Stimulated activated CD8-positive, alpha-beta memory T cell treated with anti-CD3 and anti-CD28 coated beads, Interleukin-7, amount 100 ng/mL, for 24 hours (primary cell): ENCODE measurements around the gene MED13L.

Experiments
- DNase-seq: peaks from one replicate; pipeline ENCODE4 v3.0.0-alpha.2; 2020; ENCODE audit warnings: low read depth

MED13L gene

DNA sequence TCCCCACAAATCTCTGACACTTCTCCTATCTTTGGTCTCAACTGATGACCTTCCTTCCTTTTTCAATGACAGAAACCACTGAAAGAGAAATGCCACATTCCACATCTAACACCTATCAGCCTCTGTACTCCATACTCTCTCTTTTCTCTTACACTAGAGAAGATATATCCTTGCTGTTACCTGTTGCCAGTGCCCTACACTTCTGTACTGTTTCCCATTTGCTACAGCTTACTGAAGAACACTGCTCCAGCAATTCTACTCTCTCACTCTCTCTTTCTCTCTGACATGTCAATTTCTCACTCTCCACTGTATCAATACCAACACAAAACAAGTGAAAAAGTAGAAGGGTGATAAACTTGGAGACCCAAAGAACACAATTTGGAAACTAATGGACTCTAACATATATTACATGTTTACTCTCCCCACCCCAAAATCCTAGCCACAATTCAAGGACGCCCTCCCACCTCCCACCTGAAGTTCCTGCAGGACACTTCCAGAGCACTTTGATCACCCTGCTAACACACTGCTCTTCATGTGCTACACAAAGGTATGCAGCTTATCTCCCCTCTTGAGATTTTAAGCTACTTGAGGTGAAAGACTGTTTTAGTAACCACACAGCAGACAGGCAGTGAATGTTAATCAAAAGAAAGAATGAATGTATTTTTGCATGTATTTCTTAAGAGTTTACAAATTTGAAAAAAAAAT, 95.0 kb downstream of the MED13L start:
- DNase-seq: no peak

DNA sequence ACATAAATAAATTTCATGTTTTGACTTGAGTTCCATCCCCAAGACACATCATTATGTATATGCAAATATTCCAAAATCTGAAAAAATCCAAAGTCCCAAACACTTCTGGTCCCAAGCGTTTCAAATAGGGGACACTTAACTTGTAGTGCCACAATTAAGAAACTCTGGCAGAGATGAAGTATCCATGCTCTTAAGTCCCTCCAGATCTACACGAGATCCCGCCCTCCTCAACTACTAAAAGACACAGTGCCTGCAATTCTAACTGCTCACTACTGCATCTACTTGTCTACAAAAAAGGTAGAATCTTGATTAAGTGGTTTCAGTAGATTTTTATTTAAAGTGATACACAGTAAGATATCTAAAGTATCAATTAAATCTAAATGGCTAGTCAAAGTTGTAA, 97.0 kb downstream of the MED13L start:
- no peak for DNase-seq

DNA sequence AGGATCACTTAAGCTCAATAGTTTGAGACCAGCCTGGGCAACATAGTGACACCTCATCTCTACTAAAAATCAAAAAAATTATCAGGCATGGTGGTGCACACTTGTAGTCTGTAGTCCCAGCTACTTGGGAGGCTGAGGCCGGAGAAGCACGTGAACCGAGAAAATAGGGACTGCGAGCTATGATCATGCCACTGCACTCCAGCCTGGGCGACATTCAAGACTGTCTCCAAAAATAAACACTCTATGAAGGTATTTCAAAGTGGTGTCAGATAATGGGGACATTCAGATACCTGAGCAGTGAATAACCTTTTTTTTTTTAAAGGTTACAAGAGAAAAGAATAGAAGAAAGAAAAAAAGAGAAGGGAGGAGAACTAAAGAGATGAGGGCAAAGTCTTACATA, 98.1 kb downstream of the MED13L start:
- no peak for DNase-seq

GRCh38 chr12:116177017-116177416, 100.5 kb downstream of the MED13L start:
- DNase-seq: no peak

DNA sequence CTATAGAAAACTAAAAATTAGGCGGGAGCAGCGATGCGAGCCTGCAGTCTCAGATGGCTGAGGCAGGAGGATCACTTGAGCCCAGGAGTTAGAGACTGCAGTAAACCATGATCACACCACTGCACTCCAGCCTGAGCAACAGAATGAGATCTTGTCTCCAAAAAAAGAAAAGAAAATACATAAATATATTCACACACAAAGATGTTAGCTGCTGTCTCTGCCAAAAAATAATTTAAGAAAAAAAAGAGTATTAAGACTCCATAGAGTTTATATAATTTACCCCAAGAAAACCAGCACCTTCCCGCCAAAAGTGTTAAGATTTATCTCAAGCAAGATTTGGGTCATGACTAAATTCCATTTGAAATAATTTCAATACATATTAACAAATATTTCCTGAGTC, 102.6 kb downstream of the MED13L start:
- DNase-seq: no peak

DNA sequence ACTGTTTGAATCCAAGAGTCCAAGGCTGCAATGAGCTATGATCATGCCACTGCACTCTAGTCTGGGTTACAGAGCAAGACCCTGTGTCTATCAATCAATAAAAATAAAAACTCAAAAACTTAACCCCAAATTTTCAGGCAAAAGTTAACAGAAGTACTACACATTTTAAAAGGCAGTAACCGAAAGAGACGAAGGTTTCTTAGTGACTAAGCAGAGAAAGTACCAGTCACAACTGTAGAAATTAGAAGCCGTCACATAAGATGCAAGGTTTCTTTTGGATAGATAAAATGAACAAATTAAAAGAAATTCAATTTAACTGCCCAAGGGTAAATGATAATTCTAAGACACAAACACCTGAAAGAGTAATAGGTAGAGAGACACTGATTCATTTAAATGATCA, 103.5 kb downstream of the MED13L start:
- DNase-seq: no peak

DNA sequence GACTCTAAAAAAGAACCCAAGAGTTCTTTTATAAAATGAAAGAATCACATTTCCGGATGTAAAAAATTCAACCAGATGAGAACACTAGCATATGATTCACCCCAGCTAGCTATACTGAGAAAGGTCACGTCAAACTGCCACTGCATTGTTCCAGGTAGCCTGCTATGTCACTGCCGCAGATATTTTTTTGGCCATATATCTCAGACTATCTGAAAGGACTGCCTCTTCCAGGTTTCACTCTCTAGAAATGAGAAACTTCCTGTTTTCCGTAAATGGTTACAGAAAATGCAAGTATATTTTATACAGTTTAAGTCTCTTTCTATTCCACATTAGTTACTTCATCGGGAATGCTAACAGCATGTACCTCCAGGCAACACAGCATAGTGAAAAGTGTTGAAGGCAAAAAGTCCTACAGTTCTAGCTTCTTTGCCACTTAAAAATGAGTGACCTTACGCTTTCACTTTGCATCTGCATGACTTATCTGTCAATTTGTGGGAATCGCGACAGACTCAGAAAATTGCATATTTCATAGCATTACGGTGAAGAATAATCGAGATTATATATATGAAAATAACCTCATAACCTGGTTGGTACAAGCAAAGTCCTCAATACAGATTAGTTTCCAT, 105.2 kb downstream of the MED13L start:
- peak; percentile 7 for DNase-seq

DNA sequence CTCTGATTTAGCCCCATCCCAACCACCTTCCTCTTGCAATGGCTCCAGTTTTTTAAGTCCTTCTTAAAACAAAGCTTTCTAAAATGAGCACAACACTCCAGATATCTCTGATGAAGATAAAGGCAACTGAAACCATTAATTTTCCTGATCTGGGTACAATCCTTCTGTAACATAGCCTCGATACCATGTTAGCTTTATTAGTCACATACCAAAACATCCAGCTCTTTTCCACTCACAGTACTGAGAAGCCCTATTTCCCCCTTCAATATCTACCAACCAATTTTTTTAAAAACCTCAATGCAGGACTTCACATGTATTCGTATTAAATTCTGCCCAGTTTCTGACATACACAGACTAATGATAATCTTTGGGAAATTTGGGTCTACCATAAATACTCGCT, 105.9 kb downstream of the MED13L start:
- DNase-seq: no peak

DNA sequence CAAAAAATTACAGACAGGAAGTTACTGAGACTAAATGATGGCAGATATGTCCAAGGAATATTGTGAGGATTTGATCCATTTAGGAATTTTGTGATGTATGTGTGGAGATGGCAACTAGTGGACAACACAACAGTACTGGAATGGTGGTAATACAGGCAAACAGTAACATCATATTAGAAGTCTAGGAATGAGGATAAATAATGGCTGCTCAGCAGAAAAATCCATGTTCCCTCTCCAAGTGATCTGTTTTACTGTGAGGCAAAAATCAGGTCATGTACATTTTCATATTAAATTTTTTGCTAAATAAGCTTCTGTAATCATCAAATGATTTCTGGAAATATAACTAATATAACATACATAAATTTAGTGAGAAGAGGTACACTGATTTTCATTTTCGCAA, 108.4 kb downstream of the MED13L start:
- DNase-seq: no peak

DNA sequence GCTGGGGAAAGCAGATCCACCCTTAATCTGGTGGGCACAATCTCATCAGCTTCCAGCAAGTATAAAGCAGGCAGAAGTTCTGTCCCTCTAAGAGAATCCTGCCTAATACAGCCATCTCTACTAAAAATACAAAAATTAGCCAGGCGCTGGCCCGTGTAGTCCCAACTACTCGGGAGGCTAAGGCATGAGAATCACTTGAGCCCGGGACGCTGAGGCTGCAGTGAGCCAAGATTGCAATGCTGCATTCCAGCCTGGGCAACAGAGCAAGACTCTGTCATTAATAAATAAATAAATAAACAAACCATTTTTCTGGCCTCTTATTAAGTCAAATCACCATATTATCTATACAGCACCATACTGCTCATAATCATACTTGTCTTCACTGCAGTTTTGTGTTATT, 111.2 kb downstream of the MED13L start:
- no peak for DNase-seq

GRCh38 chr12:116165036-116165425, 112.5 kb downstream of the MED13L start:
- DNase-seq: no peak

- no peak for DNase-seq
Observed at GRCh38 chr12:116164250-116165035, 113.0 kb downstream of the MED13L start.

GRCh38 chr12:116162071-116162470, 115.4 kb downstream of the MED13L start:
- no peak for DNase-seq

DNA sequence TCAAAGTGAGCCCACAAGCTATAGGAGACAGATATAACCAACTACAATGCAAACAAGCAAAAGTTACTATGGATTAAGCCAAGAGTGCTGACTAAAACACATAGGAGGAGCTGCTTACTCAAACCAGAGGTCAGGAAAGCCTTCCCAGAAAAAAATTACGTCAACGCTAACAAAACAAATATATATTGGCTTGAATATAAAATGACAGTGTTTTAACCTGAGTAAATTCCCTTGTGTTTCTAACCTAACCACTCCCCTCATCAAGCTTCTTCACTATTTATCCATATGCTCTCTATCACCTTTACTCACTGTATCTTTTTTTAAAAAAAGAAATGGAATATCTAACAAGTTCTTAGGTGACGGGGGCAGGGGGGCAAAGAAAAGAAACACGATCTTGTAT, 115.9 kb downstream of the MED13L start:
- no peak for DNase-seq

- DNase-seq: no peak
Observed at GRCh38 chr12:116160883-116161458, 116.5 kb downstream of the MED13L start.

DNA sequence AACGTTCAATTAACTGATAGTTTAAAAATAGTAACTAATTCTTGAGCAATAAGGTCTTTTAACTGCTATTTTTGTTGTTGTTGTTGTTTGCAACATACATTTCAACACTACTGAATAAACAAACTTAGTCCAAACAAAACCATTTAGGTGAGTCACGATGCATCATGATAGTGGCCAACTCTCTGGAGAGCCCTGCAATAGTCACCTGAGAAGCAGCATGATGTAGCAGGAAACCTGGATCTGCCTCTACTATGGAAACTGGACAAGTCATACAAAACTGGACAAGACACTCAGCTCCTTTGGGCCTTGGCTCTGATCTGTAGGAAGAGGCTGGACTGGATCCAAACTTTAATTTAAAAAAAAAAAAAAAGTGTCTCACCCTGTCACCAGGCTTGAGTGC, 117.3 kb downstream of the MED13L start:
- no peak for DNase-seq

DNA sequence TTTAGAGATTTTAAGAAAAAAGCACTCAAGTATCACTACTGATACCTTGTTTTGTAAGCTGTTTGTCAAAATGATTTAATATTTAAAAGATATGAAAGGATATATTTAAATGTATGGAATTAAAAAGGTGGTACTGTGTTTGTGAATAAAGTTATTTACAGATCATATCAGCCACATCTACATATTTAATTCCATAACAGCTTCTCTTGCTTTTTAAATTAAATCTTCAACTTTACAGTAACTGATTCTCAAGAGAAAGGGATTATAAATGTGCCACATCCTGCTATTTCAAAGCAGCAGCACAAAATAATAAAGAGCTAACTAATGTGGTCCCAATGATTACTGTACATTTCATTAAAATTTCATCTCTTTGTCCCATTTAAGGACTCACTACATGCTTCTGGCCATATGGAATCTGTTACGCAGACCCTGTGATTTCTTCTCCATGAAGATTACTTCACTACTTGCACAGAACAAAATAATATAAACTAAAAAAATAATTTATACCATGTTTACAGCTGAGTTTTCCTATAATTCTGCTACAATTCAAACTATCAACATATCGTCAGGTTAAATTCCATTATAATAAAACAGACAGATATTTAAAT, 117.8 kb downstream of the MED13L start:
- no peak for DNase-seq

DNA sequence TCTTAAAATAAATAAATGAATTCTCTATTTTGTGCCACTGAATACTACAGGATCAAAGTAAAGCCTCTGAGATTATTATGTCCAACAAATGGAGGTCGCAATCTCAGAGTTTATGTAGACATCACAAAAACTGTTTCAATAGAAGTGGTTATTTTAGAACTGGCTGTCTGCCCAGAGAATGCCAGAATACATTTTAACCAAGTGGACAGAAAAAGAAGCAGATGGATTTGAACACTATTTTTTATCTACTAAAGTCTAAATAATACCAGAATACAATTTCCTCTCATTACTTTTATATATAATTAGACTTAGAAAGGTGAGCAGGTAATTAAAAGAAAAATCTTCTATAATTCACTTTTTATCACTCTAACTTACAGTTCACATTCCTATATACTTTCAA, 118.3 kb downstream of the MED13L start:
- no peak for DNase-seq

- no peak for DNase-seq
Observed at GRCh38 chr12:116157845-116158267, 119.6 kb downstream of the MED13L start.

GRCh38 chr12:116156614-116157013, 120.9 kb downstream of the MED13L start:
- DNase-seq: no peak

DNA sequence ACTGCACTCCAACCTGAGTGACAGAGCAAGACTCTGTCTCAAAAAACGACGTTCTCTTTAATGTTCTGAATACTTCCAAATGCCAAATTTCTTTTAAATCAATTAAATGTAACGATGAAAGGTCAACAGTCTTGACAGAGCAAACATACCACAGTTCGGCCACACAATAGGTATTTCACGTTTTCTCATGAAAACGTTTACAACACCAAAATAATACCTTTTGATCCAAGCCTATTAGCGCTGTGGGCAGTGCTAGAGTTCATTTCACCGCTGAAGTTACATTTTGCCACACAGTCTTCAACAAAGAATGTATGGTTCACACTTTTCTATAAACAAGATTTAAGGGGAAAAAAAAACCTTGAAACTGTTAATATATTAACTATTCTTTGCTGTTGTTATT, 122.1 kb downstream of the MED13L start:
- DNase-seq: no peak

DNA sequence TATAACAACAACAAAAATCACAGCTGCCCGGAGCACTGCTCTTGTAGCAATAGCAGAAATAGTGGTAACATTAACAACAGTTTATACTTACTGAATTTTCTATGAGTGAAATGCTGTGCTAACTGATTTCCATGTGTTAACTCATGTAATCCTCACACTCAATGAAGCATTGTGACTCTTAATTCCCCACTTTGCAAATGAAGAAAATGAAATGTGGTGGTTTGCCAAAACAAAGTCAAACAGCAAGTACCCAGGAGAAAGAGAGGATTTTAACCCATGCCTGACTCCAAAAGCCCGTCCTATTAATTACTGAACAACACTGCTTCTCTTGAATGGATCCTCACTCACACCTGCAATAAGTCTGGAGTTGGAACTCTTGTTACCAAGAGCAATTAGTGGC, 123.5 kb downstream of the MED13L start:
- DNase-seq: no peak

DNA sequence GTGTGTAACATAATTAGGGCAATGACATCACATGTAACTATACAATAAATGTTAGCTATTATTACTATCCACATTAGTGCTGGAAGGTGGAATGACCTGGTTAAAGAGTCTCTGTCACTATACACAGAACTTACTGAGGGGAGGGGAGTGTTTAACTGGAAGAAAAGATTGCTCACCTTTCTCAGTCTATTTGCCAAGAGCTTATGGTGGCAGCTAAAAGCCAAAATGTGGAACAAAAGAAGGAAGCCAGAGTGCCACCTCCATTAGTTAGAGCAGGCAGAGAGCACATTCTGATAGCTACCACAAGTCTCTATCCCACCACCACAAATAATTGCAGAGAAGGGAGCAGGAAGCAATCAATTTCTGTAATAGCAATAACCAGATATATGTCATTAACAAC, 124.4 kb downstream of the MED13L start:
- DNase-seq: no peak
